ELR (cell line): ENCODE data around the gene NKTR.

Experiments
- DNase-seq: peaks from one replicate; pipeline ENCODE4 v3.0.0-alpha.2; 2015; ENCODE audit warnings: low read depth

Gene NKTR

DNA sequence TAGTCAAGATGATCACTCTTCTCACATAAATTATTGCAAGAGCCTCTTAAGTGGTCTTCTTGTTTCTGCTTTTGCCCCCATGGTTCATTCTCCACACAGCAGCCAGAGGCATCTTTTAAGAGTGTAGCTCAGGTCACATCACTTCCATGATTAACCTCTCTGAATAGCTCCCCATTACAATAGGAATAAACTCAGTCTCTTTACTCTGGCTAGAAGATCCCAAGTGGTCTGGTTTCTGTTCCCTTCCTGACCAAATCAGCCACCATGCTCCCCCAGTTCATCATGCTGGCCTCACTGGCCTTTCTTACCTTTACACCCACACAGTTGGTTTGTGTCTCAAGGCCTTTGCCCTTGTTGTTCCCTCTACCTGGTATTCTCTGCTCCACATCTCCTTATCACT is 93.9 kb downstream of the NKTR start:
- DNase-seq, result no peak

DNA sequence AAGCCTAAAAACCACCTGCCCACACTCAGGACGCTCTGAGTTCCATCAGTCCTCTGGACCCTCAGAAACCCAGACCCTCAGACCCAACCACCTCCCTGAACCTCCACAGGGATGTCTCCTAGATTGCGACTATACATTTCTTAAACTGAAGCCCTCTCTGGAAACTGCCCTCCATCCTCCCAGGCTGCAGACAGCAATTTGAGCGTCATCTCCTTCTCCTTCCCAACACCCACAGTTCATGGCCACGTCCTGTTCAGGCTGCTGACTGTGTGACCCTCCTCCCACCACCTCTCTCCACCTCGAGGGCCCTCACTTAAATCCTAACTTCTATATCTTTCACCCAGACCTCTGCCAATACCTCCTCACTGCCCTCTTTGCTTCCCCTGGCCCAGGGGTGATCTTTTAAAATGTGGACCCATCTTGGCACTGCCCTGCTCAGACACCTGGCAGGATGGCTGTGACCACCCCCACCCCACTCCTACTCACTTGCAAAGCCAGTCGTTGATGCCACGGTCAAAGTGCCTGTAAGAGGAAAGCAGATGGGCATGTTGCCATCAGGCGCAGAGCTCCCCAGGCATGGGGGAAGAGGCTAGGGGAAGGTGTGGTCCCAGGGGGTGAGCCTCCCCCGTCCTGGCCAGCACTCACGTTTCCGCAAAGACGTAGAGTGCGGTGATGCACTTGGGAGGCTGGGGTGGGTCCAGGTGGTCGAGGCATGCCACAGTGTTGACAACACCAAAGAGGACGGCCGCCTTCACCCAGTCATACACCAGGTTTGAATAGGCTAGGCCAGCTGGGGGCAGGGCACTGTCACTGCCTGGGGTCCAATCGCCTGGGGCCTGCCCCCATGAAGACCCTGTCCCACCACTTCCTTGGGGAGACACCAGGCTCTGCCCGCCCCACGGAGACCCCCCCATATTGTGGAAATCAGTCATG is 96.1 kb downstream of the NKTR start:
- DNase-seq, result no peak

DNA sequence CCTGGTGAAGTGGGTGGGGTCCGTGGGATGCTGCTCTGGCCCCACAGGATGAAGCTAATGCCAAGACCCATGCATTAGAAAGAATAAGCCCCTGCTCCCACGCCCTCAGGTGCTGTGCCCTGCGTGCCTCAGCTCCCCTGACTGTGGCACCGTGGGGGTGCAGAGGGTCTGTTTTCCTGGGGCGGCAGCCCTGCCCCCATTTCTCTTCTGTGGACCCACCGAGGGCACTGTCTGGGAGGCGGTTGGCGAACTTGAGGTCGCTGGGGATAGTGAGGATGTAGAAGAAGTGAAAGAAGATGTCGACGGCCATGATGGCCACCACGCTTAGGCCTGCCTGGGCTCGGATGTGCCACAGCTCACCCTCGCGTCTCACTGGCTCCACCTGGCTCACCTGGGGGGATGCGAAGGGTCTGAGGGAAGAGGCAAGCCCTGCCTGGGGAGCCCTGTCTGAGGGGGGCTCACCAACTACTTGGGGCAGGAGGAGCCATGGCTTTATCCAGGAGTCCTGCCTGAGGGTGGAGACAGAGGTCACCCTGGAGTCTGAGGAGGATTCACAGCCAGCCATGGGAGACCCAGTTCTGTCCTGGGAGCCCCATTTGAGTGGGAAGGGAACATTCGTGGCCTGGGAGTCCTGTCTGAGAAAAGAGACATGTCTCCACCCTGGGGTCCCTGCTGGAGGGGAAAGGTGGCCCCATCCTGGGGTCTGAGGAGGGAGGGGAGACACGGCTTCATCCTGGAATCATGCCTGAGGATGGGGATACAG is 97.0 kb downstream of the NKTR start:
- no peak for DNase-seq
